ENCODE measurements around the gene NCSTN. TPM values are rescaled to one million over a fixed set of nuclear protein-coding genes. Genes with fewer than 3 reads are reported as not detected.
A peak's percentile ranks its signal among the peaks of the same experiment; 100 is the strongest.

The NCSTN gene
- total and polyA plus RNA-seq, 9 of the 15 experiments (the other 6 are each of a cell fraction or from before 2014, with no cell fraction given), result 21.3 to 91.1 (median 57.9) TPM

- TF ChIP-seq, protein P1, sequence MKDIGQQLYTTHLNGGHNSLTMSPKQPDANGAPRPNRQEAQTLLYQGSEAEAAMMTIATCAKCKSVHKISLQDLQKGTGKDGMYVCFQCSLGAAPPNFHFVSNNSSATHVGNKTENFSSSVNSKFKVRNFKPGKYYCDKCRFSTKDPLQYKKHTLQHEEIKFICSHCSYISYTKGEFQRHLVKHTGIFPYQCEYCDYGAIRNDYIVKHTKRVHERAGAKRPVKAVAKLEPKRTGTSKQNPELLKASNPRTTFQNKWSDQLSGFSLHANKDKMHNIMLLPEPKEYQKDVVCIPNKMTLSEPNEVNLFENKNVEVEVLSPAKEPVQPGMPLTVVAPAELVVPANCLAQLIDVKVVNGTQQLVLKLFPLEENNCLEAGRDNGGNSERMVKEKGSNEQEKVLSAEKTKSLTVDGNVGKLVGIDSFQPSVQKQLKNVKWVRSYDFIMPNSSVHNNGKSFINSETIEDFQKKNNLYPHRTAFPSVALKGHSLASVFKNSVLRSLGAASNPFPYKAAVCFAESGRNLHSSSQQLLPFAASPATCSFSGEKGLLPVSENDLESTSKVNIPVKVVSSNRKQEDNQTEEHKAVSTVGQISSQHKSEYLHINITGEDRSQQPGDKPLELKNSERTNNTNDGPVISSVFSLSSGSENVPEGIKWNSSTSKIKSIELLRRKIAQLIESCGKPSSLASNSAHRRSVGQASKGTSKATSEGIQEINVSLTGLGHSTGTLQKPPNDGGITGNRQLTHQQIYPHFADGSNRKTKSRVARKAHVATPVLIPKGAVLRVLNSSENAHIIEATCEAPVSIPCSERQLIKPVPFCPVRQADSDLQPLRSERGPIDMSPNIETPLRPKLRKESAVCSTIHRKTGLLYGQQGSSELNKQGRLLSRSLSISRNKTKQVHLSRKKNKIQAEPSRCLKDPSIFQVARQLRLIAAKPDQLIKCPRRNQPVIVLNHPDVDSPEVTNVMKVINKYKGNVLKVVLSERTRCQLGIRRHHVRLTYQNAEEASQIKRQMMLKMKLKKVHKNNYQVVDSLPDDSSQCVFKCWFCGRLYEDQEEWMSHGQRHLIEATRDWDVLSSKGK (CRISPR knock-in tag; IDR thresholded peaks at IDR 0.05), result no peak
- TF ChIP-seq EWSR1 (IDR thresholded peaks at IDR 0.05; ENCODE audit: borderline replicate concordance, low read depth, partially characterized antibody) (no peak), ZNF77 (CRISPR knock-in tag; IDR thresholded peaks at IDR 0.05) (no peak), ZNF41 (CRISPR knock-in tag; conservative IDR thresholded peaks at IDR 0.05) (no peak), TRIM28 (IDR thresholded peaks at IDR 0.05) (no peak), RCOR1 (IDR thresholded peaks at IDR 0.05; ENCODE audit: borderline replicate concordance in 1 of 2, low read depth in 2 of 2, low read length in 2 of 2) (peak; percentile 45 to 88; a peak in 3 of 4 replicates), FOSL1 (tag; conservative IDR thresholded peaks at IDR 0.05) (no peak), ELF4 (CRISPR knock-in tag; IDR thresholded peaks at IDR 0.05) (0 out of 2 replicates have a peak, but pooled peaks have one; percentile 34), ZNF23 (CRISPR knock-in tag; IDR thresholded peaks at IDR 0.05) (no peak), SRSF3 (IDR thresholded peaks at IDR 0.05; ENCODE audit: insufficient read depth, low read length) (no peak), SMARCC2 (IDR thresholded peaks at IDR 0.05; ENCODE audit: low read depth) (no peak), BCOR (IDR thresholded peaks at IDR 0.05) (no peak), THRAP3 (IDR thresholded peaks at IDR 0.05; ENCODE audit: borderline replicate concordance) (no peak), TSC22D4 (tag; IDR thresholded peaks at IDR 0.05) (no peak), KLF13 (tag; IDR thresholded peaks at IDR 0.05; ENCODE audit: borderline replicate concordance, low read depth) (no peak), ZNF212 (CRISPR knock-in tag; IDR thresholded peaks at IDR 0.05) (no peak), MAFK (IDR thresholded peaks at IDR 0.05; ENCODE audit: low read length) (peak; percentile 40; the same call in 1 of the 2 replicates), MAFG (tag; conservative IDR thresholded peaks at IDR 0.05) (peak; percentile 71), ZNF133 (CRISPR knock-in tag; IDR thresholded peaks at IDR 0.05) (no peak), ZNF436 (CRISPR knock-in tag; IDR thresholded peaks at IDR 0.05) (no peak)
- TF ChIP-seq, protein P2, sequence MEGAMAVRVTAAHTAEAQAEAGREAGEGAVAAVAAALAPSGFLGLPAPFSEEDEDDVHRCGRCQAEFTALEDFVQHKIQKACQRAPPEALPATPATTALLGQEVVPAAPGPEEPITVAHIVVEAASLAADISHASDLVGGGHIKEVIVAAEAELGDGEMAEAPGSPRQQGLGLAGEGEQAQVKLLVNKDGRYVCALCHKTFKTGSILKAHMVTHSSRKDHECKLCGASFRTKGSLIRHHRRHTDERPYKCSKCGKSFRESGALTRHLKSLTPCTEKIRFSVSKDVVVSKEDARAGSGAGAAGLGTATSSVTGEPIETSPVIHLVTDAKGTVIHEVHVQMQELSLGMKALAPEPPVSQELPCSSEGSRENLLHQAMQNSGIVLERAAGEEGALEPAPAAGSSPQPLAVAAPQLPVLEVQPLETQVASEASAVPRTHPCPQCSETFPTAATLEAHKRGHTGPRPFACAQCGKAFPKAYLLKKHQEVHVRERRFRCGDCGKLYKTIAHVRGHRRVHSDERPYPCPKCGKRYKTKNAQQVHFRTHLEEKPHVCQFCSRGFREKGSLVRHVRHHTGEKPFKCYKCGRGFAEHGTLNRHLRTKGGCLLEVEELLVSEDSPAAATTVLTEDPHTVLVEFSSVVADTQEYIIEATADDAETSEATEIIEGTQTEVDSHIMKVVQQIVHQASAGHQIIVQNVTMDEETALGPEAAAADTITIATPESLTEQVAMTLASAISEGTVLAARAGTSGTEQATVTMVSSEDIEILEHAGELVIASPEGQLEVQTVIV (CRISPR knock-in tag; IDR thresholded peaks at IDR 0.05; ENCODE audit: borderline replicate concordance), result no peak
Observed at GRCh38 chr1:160367934-160368923, 25.0 kb downstream of the NCSTN start (continued).
